ENCODE data around the gene GLRX2.

DNA sequence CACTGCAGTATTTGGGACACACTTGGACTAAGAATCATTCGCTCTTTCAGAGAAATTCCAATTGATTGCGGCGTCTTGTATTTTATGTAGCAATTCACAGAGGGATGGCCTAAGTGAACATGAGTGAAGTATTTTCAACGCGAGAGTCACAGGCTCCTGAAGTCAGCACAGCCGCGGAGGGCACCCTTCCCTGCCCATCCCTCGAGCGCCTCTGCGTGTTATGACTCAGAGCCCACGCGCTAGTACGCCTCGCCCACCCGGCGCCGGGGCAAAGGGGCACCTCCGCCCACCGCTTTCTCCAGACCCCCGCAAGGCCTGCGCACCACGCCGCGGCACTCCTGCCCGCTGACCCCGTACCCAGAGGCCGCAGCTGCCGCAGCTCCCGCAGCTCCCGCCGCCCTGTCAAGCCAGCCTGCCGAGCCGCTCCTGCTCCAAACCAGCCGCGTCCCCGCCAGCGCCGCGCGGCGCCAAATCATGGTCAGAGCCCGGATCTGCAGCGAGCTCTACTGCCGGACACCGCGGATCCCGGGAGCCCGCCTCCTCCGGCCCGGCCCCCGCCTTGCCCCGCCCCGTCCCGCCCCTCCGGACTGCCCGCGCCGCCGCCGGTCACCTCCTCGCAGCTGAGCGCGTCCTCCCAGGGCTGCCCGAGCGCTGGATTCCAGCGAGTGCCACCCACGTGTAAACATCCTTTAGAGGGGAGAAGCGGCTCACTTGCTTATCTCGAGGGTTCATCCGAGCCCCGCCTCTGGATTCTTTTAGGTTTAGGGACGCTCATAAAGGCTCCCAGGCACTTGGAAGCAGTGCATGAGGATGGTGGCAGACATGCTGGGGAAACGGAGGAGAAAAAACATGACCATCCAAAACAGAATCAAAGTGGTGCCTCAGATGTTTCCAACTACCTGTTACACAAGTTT is at the start of gene GLRX2:
- TF ChIP-seq, protein P1, sequence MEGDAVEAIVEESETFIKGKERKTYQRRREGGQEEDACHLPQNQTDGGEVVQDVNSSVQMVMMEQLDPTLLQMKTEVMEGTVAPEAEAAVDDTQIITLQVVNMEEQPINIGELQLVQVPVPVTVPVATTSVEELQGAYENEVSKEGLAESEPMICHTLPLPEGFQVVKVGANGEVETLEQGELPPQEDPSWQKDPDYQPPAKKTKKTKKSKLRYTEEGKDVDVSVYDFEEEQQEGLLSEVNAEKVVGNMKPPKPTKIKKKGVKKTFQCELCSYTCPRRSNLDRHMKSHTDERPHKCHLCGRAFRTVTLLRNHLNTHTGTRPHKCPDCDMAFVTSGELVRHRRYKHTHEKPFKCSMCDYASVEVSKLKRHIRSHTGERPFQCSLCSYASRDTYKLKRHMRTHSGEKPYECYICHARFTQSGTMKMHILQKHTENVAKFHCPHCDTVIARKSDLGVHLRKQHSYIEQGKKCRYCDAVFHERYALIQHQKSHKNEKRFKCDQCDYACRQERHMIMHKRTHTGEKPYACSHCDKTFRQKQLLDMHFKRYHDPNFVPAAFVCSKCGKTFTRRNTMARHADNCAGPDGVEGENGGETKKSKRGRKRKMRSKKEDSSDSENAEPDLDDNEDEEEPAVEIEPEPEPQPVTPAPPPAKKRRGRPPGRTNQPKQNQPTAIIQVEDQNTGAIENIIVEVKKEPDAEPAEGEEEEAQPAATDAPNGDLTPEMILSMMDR (IDR thresholded peaks at IDR 0.05; ENCODE audit: low read length) = no peak
- no peak for TF ChIP-seq EZH2 (IDR thresholded peaks at IDR 0.05; ENCODE audit: borderline replicate concordance, low read length)

Data from OCI-LY1 (cell line).